ENCODE results near the gene TSG101. TPM values are rescaled to one million over a fixed set of nuclear protein-coding genes. Genes with fewer than 3 reads are reported as not detected.

TSG101 gene
- total and polyA plus RNA-seq, 2 experiments from 2014 or later: 59.4 to 102 TPM

DNA sequence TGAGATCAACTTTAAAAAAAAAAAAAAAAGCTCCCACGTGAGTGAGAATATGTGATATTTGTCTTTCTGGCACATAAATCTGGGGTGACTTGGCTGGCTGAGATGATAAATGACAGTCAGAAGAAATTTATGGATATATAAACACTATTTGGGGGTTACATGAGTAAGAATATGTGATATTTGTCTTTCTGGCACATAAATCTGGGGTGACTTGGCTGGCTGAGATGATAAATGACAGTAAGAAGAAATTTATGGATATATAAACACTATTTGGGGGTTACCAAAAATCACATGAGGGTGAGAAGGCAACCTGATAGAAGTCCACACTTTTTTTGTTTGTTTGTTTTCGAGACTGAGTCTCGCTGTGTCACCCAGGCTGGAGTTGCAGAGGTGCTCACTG lies 6.6 kb upstream of the TSG101 start:
- no peak overlapping the region for H3K4me2 ChIP-seq
- Mint-ChIP-seq H3K36me3 (ENCODE audit: low read depth) (no peaks in the 10 kb centered on the region), H3K9me3 (no peaks in the 10 kb centered on the region; the same call in 2 of the 3 replicates), H3K4me1 (no peaks in the 10 kb centered on the region), H3K27me3 (ENCODE audit: insufficient read depth, low read depth, poor library complexity) (no peaks in the 10 kb centered on the region), H3K27ac (no peak overlapping the region), H3K4me3 (no peak overlapping the region)
- no peak overlapping the region for H3K27ac ChIP-seq (ENCODE audit: low read depth)
- no peaks in the 10 kb centered on the region for H3F3A ChIP-seq (replicated peaks; ENCODE audit: low read depth)
- no peak overlapping the region for H2AFZ ChIP-seq
- H3K79me2 ChIP-seq (replicated peaks; ENCODE audit: insufficient read depth): no peaks in the 10 kb centered on the region
- H4K20me1 ChIP-seq (replicated peaks; ENCODE audit: insufficient read depth): no peaks in the 10 kb centered on the region; the same call in 1 of the 2 replicates
- no peaks in the 10 kb centered on the region for H3K4me1 ChIP-seq (ENCODE audit: insufficient read depth)
- H3K9me2 ChIP-seq (ENCODE audit: insufficient read depth): no peaks in the 10 kb centered on the region
- DNase-seq (ENCODE audit: low spot score): no peak
- H3K4me3 ChIP-seq: no peak overlapping the region
- no peaks in the 10 kb centered on the region for H3K27me3 ChIP-seq (ENCODE audit: insufficient read depth)
- no peaks in the 10 kb centered on the region for H3K36me3 ChIP-seq (ENCODE audit: insufficient read depth)
- no peak for ATAC-seq
- TF ChIP-seq ZNF462 (CRISPR knock-in tag; IDR thresholded peaks at IDR 0.05) (no peak), JUNB (IDR thresholded peaks at IDR 0.05; ENCODE audit: unreplicated experiment) (no peak), POLR2AphosphoS5 (IDR thresholded peaks at IDR 0.05; ENCODE audit: low read depth) (no peak), CREB1 (CRISPR knock-in tag; IDR thresholded peaks at IDR 0.05; ENCODE audit: low read depth) (no peak)
- TF ChIP-seq, protein P1, sequence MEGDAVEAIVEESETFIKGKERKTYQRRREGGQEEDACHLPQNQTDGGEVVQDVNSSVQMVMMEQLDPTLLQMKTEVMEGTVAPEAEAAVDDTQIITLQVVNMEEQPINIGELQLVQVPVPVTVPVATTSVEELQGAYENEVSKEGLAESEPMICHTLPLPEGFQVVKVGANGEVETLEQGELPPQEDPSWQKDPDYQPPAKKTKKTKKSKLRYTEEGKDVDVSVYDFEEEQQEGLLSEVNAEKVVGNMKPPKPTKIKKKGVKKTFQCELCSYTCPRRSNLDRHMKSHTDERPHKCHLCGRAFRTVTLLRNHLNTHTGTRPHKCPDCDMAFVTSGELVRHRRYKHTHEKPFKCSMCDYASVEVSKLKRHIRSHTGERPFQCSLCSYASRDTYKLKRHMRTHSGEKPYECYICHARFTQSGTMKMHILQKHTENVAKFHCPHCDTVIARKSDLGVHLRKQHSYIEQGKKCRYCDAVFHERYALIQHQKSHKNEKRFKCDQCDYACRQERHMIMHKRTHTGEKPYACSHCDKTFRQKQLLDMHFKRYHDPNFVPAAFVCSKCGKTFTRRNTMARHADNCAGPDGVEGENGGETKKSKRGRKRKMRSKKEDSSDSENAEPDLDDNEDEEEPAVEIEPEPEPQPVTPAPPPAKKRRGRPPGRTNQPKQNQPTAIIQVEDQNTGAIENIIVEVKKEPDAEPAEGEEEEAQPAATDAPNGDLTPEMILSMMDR (conservative IDR thresholded peaks at IDR 0.05; ENCODE audit: low read depth in 2 of 2): no peak
